ENCODE results near the gene CD58. TPM values are rescaled to one million over a fixed set of nuclear protein-coding genes. Genes with fewer than 3 reads are reported as not detected.

CD58 gene
- total RNA-seq, 1 donor = 42.0 TPM

- no peak for DNase-seq (ENCODE audit: low read depth)
- TF ChIP-seq CTCF (IDR thresholded peaks at IDR 0.05; ENCODE audit: insufficient read depth, low read length) = no peak
- H3K4me3 ChIP-seq (ENCODE audit: low read depth, low read length) = peak overlapping the region; percentile 80
Observed at GRCh38 chr1:116571215-116571919, 541 bp upstream of the CD58 start.

GRCh38 chr1:116569776-116570357 is 959 bp downstream of the CD58 start:
- H3K4me3 ChIP-seq (ENCODE audit: low read depth, low read length) = peak overlapping the region; percentile 80
- DNase-seq (ENCODE audit: low read depth) = no peak
- TF ChIP-seq CTCF (IDR thresholded peaks at IDR 0.05; ENCODE audit: insufficient read depth, low read length) = no peak

GRCh38 chr1:116569381-116569670 is 1.5 kb downstream of the CD58 start:
- no peak for TF ChIP-seq CTCF (IDR thresholded peaks at IDR 0.05; ENCODE audit: insufficient read depth, low read length)
- DNase-seq (ENCODE audit: low read depth) = no peak
- no peak overlapping the region for H3K4me3 ChIP-seq (ENCODE audit: low read depth, low read length)

- H3K4me3 ChIP-seq (ENCODE audit: low read depth, low read length) = no peak overlapping the region
- TF ChIP-seq CTCF (IDR thresholded peaks at IDR 0.05; ENCODE audit: insufficient read depth, low read length) = no peak
- no peak for DNase-seq (ENCODE audit: low read depth)
Observed at GRCh38 chr1:116568662-116569380, 2.0 kb downstream of the CD58 start.

GRCh38 chr1:116567790-116568661 is 2.8 kb downstream of the CD58 start:
- DNase-seq (ENCODE audit: low read depth) = no peak
- no peak overlapping the region for H3K4me3 ChIP-seq (ENCODE audit: low read depth, low read length)
- no peak for TF ChIP-seq CTCF (IDR thresholded peaks at IDR 0.05; ENCODE audit: insufficient read depth, low read length)

- H3K4me3 ChIP-seq (ENCODE audit: low read depth, low read length) = no peak overlapping the region
- no peak for DNase-seq (ENCODE audit: low read depth)
- no peak for TF ChIP-seq CTCF (IDR thresholded peaks at IDR 0.05; ENCODE audit: insufficient read depth, low read length)
Observed at GRCh38 chr1:116565222-116565621, 5.6 kb downstream of the CD58 start.

All from fibroblast of the aortic adventitia (primary cell).